Activated naive CD4-positive, alpha-beta T cell treated with anti-CD3 and anti-CD28 coated beads, Interleukin-2, amount 50 U/mL, for 24 hours (primary cell): ENCODE data around the gene SKAP1.

ENCODE experiments used
- H3K27ac Mint-ChIP-seq: one replicate; pipeline ENCODE4 v1.8.0; 2021; ENCODE audit warnings: mild to moderate bottlenecking, mixed read lengths
- H3K27me3 Mint-ChIP-seq: one replicate; pipeline ENCODE4 v1.8.0; 2021; ENCODE audit warnings: mixed read lengths
- H3K36me3 Mint-ChIP-seq: one replicate; pipeline ENCODE4 v1.8.0; 2021; ENCODE audit warnings: mixed read lengths
- H3K4me1 Mint-ChIP-seq: one replicate; pipeline ENCODE4 v1.8.0; 2021; ENCODE audit warnings: mixed read lengths
- H3K4me3 Mint-ChIP-seq: one replicate; pipeline ENCODE4 v1.8.0; 2021; ENCODE audit warnings: mild to moderate bottlenecking, mixed read lengths
- H3K9me3 Mint-ChIP-seq: one replicate; pipeline ENCODE4 v1.8.0; 2021; ENCODE audit warnings: mixed read lengths

Gene SKAP1

DNA sequence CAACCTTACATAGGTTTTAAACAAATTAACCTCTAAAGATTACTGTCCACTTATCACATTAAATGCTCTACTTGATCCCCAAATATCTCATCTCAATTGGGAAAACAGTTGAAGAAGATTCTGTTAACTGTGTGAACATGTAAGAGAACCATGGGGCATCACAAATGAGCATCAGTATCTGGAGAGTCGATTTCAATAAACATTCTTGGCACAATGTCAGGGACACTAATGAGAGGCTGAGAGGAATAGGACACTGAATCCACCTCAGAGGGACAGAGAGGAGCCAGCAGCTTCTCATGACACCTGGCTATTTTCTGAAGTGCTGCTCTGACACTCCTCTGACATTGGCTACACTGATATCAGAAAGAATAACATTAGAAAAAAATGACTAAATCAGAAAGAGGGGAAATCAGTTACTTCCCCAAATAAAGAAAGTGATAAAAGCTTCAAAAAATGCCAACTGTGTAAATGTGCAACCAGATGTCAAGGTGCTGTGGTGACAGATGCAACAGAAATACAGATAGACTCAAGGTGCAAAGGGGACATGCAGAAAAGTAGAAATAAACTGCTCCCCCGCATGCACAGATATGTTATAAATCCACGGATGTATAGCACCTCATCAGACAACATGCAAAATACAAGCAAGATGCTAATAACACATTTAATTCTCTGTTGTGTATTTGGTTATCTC, 255.0 kb downstream of the SKAP1 start:
- Mint-ChIP-seq H3K9me3 (no peaks in the 10 kb centered on the region), H3K36me3 (peaks cover 10% of the 10 kb centered on the region), H3K27me3 (no peaks in the 10 kb centered on the region), H3K27ac (no peak overlapping the region), H3K4me1 (peaks cover 45% of the 10 kb centered on the region), H3K4me3 (no peak overlapping the region)

DNA sequence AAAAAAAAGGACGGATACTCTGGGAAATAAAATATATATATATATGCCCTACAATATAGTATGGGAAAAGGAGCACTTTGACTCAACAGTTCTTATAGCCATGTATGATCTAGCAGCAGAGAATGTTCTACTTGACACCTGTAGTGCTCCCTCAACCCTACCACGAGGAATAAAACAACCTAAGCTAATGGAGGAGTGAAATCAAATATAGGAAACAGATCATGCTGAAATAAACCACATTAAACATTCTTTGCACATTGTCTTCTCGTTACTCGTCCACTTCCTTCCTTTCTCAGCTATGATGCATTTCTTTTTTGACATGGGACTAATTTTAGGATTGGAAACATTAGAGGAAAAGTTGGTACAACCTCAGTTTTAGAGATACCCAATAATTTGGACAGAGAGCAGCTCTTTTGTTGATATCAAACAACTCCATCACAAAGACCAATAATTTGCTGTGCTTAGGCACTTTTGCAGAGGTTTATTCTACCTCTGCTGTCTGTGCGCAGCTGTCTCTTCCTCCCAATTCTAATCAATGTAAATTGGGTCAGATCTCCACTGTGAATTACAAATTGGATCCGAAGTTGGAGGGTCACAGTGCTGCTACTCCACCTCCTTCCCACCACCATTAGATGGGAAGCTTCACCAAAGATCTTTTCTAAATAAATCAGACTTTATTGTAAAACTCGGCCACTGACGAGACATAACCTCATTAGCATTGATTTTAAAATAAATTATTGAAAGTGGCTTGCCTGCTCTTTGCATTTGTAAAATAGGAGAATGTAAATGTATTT, 256.6 kb downstream of the SKAP1 start:
- Mint-ChIP-seq H3K27ac (peak overlapping the region; percentile 63), H3K27me3 (no peaks in the 10 kb centered on the region), H3K36me3 (peaks cover 3% of the 10 kb centered on the region), H3K4me3 (no peak overlapping the region), H3K4me1 (peaks cover 35% of the 10 kb centered on the region), H3K9me3 (no peaks in the 10 kb centered on the region)

DNA sequence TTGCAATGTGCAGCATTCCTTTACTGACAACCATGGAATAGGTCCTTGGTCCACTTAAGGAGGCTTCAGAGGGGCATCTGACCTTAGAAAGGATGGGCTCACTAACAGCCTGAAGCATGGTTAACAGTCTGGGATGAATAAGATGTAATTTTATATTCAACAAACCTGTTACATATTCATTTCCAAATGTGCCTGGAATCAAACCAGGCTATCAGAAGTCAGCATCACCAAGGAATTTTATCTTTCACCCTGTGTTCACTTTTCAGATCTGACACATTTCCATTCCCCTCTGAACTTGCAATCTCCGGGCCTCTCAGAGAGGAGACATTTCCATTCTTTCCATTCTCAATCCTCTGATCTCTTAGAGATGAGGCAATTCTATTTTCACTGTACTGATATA, 260.1 kb downstream of the SKAP1 start:
- Mint-ChIP-seq H3K36me3 (peaks cover 3% of the 10 kb centered on the region), H3K27ac (no peak overlapping the region), H3K4me3 (no peak overlapping the region), H3K4me1 (peaks cover 37% of the 10 kb centered on the region), H3K9me3 (no peaks in the 10 kb centered on the region), H3K27me3 (no peaks in the 10 kb centered on the region)

DNA sequence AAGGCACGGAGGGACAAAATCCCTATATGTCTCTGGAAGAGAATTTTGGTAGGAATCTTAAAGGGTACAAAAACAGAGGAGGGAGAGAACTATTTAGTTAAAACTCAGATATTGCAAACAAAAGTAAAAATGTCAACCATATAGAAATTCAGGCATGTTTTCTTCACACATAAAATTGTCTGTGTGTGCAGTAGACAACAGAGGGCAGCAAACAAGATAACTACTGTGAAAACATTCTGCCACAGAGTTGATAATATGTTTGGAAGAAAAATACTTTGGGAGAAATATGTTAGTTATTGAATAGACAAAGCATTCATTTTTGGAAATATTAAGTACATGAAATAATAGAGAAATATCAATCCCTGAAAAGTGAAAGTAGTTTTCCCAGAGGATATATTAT, 266.2 kb downstream of the SKAP1 start:
- peaks cover 2% of the 10 kb centered on the region for H3K36me3 Mint-ChIP-seq
- no peak overlapping the region for H3K4me3 Mint-ChIP-seq
- H3K27me3 Mint-ChIP-seq = no peaks in the 10 kb centered on the region
- no peak overlapping the region for H3K27ac Mint-ChIP-seq
- H3K9me3 Mint-ChIP-seq = no peaks in the 10 kb centered on the region
- H3K4me1 Mint-ChIP-seq = peaks cover 25% of the 10 kb centered on the region

DNA sequence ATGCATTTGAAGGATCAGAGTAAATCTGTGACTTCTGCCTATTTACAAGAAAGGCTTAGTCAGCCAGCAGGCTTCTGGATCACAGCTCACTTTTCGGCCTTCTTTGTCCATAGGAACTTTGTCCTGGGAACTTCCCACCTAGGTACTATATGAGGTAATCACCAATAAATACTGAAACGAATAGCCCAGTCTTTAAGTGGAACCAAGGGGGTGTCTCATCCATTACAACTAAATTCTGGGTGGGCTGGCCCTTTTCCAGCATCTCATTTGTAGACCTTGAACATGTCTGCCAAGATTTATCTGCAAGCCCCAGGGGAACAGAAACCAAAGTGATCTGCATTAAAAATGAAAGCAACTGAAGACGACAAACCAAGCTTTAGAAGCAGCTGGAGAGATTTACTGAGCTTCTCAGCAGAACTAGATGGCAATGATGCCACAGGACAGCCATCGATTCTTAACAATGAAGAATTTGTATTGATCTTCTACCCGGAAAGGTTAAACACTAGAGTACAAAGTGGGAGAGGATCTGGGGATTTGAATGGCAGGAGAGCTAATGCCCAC, 267.0 kb downstream of the SKAP1 start:
- H3K27ac Mint-ChIP-seq = peak overlapping the region; percentile 59
- H3K36me3 Mint-ChIP-seq = peaks cover 2% of the 10 kb centered on the region
- H3K9me3 Mint-ChIP-seq = no peaks in the 10 kb centered on the region
- H3K4me3 Mint-ChIP-seq = no peak overlapping the region
- H3K4me1 Mint-ChIP-seq = peaks cover 23% of the 10 kb centered on the region
- H3K27me3 Mint-ChIP-seq = no peaks in the 10 kb centered on the region

DNA sequence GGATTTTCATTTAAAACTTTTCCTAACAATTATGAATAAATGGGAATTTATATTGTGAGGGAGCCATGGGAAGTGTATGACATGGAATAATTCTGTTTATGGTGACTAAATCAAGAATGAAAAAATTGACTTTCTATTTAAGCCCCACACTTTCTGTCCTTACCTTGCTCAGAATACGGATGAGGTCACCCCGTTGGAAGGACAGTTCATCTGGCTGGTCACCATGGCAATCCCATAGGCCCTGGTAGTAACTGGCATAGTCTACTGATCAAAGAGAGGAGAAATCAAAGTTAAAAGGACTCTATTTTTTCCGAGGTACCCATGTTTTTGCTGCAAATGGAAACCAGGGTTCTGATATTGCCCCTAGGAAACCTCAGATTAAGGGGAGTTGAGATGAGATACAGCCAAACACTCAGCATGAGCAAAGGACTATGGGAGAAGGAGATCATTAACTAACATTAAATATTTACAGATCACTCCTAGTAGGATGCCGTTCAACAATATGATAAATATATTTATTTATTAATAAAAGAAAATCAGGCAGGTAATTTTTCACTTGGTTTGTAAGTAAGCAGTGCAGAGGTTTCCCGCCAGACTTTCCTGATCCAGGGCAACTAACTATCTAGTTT, 267.6 kb downstream of the SKAP1 start:
- peaks cover 19% of the 10 kb centered on the region for H3K4me1 Mint-ChIP-seq
- H3K4me3 Mint-ChIP-seq = no peak overlapping the region
- H3K36me3 Mint-ChIP-seq = peaks cover 2% of the 10 kb centered on the region
- no peak overlapping the region for H3K27ac Mint-ChIP-seq
- no peaks in the 10 kb centered on the region for H3K9me3 Mint-ChIP-seq
- no peaks in the 10 kb centered on the region for H3K27me3 Mint-ChIP-seq

DNA sequence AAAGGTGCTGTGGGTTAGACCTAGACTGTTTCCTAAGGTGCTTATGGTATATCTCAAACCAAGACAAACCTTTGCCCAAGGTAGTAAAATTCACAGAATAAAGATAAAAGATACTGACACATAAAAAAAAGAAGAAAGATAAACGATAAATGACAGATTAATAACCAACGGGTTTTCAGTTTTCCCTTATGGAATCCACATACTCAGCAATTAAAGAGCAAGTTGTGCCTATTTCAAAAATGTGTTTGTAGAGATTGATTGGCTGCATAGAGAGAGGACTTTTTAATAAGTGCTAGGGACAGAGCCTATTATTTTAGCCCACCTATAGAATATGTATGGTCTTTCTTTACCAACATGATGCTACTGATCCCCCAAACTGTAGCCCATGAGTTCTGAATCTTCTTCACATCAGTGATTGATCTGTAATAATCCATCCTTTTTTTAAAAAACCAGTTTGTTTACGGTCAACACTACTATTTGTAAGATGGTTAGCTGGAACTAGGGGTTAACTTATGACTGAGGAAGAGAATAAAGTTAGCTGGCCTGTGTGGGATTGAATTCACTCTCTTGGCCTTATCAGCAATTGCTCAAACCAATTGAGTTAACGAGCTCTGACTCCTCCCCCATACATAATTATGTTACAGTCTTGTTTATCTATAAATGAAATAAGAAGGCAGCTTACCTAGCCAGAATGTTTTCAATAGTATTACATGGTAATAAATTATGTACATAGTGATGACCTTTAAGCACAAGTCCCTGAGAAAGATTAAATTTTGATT, 268.7 kb downstream of the SKAP1 start:
- Mint-ChIP-seq H3K9me3 (no peaks in the 10 kb centered on the region), H3K4me3 (no peak overlapping the region), H3K27me3 (no peaks in the 10 kb centered on the region), H3K4me1 (peaks cover 14% of the 10 kb centered on the region), H3K27ac (no peak overlapping the region), H3K36me3 (peaks cover 5% of the 10 kb centered on the region)

DNA sequence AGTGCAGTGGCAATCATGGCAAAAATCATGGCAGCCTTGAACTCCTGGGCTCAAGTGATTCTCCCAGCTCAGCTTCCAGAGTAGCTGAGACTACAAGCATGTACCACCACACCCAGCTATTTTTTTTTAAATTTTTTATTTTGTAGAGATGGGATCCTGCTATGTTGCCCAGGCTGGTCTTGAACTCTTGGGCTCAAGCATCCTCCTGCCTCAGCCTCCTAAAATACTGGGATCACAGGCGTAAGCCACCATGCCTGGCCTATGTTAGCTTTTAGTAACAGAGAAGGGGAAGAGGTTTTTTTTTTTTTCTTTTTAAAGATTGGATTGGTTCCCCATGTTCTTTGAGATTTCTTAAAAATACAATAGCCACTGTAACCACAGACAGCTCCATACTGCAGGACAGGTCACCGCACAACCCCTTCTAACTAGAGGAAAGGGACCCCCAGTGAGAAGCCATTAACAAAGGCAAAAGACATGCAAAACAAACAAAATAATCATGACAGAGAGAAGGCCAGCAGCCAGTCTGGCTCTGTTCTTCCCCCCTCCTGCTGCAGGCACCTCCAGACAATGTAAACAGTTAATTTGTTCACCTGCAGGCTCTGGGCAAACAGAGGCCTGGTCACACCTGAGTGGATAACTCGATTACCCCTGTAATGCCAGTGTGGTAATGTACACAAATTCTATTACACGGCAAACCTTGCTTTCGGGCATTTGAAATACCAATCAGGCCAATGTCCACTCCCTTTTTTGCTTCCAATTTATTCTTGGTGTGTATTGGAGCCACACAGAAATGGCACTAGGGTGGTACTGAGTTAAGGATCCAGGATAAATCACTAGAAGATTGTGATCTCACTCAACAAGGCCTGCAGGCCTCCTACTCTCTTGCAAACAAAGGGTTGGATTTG, 269.6 kb downstream of the SKAP1 start:
- Mint-ChIP-seq H3K4me1 (peaks cover 10% of the 10 kb centered on the region), H3K36me3 (peaks cover 5% of the 10 kb centered on the region), H3K27me3 (no peaks in the 10 kb centered on the region), H3K4me3 (no peak overlapping the region), H3K27ac (peak overlapping the region; percentile 55), H3K9me3 (no peaks in the 10 kb centered on the region)

DNA sequence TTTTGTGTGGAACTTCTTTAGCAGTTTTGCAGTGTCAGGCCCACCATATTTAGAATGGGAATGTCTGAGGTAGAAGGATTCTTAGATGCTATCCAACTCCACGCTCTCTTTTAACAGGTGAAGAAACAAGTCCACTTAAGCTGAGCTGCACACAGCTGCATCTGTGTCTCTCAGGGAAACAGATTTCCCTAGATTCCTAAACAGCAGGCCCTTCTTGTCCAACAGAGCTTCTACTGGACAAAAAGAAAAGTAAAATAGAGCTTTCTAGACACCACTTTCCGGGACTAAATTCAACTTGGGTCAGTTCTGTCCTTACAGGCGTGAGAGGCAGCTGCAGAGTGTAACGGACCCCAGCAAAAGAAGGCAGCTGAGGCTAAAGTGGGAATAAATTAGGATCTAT, 270.8 kb downstream of the SKAP1 start:
- H3K27me3 Mint-ChIP-seq = no peaks in the 10 kb centered on the region
- no peaks in the 10 kb centered on the region for H3K9me3 Mint-ChIP-seq
- no peak overlapping the region for H3K4me3 Mint-ChIP-seq
- no peak overlapping the region for H3K27ac Mint-ChIP-seq
- peaks cover 5% of the 10 kb centered on the region for H3K36me3 Mint-ChIP-seq
- peaks cover 10% of the 10 kb centered on the region for H3K4me1 Mint-ChIP-seq

DNA sequence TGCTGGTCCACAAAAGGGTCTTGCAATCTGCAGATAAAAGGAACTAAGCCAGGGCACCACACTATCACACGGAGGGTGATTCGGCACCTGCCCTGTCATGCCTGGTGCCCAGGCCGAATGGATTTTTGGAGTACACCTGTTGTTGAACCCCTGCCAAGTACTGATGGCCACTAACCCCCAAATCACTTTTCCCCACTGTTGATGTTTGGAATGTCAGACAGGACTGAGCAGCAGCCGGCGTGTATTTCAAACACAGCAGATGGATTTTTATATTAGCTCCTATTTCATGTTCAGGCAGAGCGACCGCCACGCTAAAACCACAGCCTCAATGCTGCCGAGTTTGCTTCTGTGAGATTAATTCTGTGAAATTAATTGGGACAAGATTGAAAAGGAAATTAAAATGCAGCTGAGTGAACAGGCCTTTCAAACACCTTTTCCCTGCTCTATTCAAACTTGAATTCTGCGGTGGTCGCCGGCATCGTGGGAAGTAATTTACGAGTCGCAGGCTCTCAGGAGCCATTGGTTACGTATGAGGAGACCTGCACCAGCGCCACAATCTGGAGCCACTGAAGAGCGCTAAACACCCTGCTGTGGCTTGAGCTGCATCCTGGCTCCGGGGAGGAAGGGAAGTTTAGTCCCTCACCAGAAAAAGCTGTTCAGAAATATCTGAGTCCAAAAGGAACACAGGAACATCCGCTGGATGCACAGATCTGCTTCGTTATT, 274.0 kb downstream of the SKAP1 start:
- Mint-ChIP-seq H3K4me3 (no peak overlapping the region), H3K4me1 (no peaks in the 10 kb centered on the region), H3K9me3 (no peaks in the 10 kb centered on the region), H3K27me3 (no peaks in the 10 kb centered on the region), H3K36me3 (peaks cover 4% of the 10 kb centered on the region), H3K27ac (no peak overlapping the region)

DNA sequence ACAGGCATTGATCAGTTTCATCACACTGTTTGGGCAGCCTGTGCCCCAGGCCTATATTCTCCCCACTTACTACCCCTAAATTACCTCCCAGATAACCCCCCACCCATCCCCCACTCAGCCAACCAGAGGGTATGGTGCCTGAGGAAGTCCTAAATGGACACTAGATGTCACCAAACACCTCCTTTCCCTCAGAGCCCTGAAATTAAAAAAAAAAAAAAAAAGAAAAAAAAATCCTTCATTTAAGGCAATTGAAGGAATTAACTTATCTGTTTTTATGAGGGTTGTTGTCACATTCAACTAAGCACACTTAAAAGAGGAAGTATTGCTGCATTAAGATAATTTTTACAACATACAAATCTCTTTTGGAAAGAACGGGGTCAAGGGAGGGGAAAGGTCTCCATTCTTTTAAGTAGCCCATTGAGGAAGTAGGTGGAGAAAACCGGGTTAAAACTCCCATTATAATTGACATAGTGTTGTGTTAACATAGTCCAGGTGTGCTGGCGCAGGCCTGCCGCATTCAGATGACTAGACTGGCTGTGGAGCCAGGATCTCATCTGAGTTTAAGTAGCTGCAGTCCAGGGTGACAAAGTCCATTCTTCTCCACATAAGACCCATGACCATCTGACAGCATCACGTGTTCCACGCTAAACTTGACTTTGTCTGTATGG, 276.2 kb downstream of the SKAP1 start:
- Mint-ChIP-seq H3K27me3 (no peaks in the 10 kb centered on the region), H3K9me3 (no peaks in the 10 kb centered on the region), H3K4me1 (no peaks in the 10 kb centered on the region), H3K4me3 (no peak overlapping the region), H3K27ac (peak overlapping the region; percentile 35), H3K36me3 (peaks cover 3% of the 10 kb centered on the region)

DNA sequence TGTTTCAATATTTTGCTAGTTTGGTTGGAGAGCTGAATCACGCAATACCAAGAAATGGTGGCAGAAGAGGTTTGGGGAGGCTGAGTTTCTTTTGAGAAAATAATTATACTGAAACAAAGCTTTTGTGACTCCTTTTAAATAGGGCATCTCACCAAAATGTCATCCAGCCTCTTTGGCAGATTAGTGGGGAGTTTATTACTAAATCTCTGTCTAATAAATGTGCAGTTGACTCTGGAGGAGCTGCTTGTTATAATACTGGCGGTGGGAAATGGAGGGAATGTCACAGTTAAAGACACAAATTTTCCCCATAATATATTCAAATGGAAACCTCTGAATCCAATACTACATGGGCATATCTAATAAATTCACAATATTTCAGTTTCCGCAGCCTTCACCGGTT, 277.7 kb downstream of the SKAP1 start:
- Mint-ChIP-seq H3K9me3 (no peaks in the 10 kb centered on the region), H3K36me3 (peaks cover 9% of the 10 kb centered on the region), H3K27ac (no peak overlapping the region), H3K27me3 (no peaks in the 10 kb centered on the region), H3K4me1 (peaks cover 3% of the 10 kb centered on the region), H3K4me3 (no peak overlapping the region)

DNA sequence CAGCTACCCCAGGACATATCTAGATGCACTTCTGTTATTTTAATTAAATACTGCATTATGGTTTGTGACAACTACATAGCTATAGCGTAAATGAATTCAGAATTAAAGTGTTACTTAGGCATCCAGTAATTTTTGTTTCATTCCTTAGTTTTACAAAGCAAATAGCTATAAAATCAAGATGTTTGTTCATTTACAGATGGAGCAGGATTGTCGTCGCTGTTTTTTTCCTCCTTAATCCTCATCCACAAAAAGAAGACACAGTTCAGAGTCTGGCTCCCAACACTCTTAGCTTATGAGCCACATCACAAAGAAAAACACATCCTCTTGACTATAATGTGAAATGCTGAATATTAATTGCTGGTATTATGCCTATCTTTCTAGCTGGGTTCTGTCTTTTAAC, 278.8 kb downstream of the SKAP1 start:
- Mint-ChIP-seq H3K27ac (no peak overlapping the region), H3K36me3 (peaks cover 6% of the 10 kb centered on the region), H3K9me3 (no peaks in the 10 kb centered on the region), H3K4me1 (peaks cover 3% of the 10 kb centered on the region), H3K4me3 (no peak overlapping the region), H3K27me3 (no peaks in the 10 kb centered on the region)

DNA sequence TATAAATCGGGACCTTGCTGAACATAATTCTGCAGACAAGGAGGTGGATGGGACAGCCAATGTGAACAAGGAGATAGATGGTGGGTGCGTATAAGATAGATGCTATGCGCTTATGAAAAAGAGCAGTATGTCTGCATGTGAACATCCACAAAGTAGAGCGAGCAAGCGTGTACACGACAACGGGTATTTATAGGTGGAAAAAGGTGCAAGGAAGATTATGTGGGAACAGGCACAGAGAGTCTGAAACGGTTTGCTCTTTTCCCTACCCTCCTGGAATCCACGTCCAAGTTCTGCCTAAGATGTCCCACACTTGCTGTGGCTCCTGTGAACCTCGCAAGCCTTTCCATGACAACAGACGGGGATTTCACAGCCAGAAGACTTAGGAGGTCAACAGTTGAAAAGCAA, 279.4 kb downstream of the SKAP1 start:
- peaks cover 7% of the 10 kb centered on the region for H3K36me3 Mint-ChIP-seq
- H3K4me3 Mint-ChIP-seq = no peak overlapping the region
- no peak overlapping the region for H3K27ac Mint-ChIP-seq
- H3K27me3 Mint-ChIP-seq = no peaks in the 10 kb centered on the region
- H3K9me3 Mint-ChIP-seq = no peaks in the 10 kb centered on the region
- peaks cover 3% of the 10 kb centered on the region for H3K4me1 Mint-ChIP-seq
